HG02763 (cell line): Measurements from ENCODE around the gene CUEDC2.

ENCODE experiments used
- ATAC-seq: cut with Tn5 transposase; IDR thresholded peaks from one replicate; pipeline ENCODE4 v1.9.1; 2021; ENCODE audit warnings: mild to moderate bottlenecking, moderate library complexity; ENCODE audit not compliant: unreplicated experiment

Gene CUEDC2

DNA sequence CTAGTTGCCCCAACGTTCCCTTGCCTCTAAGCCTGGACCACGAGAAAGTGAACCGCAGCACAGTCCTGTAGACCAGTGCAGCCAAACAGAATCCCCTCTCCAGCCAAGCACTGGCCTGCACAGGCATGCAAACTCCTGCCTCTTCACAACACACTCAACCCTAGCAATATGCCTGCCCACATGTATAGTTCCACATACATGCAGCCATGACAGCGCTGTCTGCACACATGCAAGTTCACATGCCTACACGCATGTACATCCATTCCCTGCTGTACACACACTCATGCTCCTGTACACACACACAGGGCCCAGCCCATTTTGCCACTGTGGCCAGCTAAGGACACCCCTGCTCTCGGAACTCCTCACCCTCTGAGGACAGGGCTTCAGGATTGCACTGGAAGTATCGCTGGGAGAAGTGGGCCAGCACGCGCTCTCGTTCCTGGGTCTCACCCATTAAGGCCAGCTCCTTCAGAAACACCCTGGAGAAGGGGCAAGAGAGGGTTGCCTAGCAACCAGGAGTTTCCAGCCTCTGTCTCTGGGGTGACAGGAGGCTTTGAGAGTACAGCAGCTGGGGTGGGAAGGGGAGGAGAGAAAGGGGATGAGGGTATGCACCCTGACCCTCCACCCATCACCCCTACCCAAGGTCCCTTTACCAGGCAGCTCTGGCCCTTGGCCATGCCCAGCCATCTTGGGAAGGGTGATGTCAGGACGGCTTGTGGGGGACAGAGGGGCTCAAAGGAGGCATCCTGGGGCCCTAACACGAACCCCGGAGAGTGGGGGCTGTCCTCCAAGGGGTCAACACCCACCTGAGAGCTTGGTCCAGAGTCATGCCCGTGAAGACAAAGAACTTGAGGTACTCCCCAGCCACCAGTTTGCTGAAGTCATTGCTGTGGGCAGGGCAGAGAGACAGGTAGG, 20.8 kb downstream of the CUEDC2 start:
- ATAC-seq: no peak

- ATAC-seq: no peak
Observed at GRCh38 chr10:102410429-102411073, 21.8 kb downstream of the CUEDC2 start.

DNA sequence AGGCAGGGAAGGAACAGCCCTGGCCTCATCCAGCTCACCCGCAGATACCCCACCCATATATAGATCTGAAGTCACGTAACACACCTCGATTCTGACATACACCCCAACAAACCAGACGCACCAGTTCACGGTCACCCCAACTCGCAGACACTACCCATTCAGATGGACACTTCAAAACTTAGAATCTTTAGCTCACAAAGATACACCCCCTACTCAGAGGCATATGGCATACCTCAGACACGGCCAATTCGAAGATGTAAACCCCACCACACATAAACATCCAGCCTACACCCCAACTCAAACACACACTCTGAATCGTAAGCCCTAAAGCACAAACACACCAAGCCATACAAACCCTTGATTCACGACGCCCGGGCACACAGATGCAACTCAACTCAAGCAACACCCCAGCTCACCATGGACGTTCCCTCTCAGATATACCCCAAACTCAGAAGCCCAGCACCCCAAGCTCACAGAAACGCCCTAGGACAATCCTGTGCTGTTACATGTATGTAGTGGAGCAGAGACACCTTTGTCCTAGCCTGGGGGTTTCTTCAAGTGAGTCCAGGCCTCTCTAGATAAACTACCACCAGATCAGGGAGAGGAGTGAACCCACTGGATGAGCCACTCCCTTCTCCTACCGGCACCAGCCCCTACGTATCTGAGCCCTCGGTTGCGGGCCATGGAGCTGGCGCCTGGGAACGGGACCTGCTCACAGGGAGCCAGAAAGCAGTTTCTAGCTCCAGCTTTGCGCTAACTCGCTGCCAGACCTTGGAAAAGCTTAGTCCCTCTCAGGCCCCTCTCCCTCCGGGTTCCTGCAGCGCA, 22.6 kb downstream of the CUEDC2 start:
- ATAC-seq: no peak

DNA sequence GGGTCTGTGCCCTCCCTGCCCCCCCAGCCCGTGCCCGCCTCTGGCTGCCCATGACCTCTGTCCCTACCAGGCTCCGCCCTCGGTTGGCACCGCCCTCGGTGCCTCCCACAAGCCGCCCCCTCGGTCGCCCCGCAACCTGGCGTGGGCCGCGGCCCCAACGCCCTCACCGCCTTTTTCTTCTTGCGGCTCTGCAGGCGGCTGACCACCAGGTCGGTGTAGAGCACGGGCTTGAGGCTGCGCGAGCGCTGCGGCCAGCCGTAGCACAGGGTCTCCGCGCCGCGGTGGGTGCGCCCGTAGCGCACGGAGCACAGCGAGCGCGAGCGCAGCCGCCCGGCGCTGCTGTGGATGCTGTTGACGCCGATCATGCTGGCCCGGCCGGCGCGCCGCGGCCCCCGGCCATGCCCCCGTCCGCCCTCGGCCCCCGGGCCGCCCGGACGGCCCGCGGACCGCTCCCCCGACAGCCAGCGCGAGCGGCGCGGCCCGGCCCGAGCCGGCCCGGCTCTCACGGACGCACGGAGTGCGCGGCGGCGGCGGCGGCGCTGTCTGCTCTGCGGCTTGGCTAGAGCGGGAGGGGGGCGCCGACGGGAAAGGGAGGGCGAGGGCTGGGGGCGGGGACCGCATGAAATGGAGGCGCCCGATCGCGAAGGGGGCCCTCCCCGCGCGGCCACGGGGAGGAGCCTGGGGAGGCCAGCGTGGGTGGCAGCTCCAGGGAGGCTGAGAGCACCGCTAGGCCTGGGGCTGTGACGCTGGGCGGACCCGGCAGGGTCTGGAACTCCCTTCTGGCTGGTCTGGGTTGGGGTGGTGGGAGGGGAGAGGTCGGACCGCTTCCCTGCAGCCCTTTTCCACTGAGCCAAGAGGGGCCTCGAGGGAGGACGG, 23.4 kb downstream of the CUEDC2 start:
- ATAC-seq: no peak

DNA sequence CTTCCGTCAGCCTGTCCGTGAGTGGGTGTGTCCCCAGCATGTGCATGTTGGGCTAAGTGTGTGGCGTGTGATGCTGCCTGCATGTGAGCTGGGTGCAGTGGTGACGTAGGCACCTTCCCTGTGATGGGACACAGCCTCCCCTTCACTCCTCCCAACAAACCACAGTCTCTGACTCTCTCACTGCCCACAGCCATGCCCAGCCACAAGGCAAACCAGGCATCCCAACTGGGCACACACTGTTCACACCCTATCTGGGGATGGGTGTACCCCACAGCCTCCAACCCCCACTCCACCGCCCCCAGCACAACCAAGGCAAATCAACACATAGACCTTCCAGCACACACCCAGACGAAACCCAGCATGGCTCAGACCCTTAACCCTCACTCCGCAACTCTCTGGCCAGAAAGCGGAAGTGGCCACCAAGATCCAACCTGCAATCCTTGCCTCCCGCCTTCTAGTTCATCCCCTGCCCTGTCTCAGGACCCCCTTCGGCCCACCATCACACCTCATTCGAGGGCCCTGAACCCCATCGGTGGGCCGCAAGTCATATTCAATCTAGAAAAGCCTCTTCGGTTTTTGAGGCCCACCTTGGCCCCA, 24.1 kb downstream of the CUEDC2 start:
- ATAC-seq: no peak

DNA sequence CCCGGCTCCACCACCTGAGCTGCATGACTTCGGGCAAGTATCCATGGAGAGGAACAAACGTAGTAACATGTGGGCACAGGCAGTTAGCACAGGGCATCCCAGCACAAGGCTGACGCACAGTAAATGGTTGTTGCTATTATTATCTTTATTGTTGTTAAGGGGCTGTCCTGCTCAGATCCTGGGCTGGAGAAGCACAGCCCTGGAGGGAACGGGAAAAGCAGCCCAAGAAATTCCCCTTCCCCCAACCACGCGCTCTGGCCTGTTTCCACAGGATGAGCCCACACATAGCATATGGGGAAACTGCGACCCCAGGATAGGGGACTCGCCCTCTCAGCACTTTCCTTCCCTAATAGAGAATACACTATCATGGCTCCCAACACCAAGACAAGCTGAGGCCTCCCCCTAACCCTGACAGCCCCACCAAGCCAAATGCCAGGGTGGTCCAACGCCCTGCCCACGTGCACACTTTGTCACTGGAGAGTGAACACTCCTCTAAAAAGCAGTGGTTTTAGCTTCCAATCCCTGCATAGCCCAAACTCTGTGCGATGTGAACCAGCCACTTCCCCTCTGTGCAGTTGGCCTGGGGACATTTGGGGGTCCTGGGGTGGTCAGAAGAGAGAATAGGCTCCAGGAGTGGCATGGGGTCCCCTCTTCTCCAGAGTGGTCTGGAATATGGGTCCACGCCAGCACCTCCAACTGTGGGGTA, 24.8 kb downstream of the CUEDC2 start:
- no peak for ATAC-seq

DNA sequence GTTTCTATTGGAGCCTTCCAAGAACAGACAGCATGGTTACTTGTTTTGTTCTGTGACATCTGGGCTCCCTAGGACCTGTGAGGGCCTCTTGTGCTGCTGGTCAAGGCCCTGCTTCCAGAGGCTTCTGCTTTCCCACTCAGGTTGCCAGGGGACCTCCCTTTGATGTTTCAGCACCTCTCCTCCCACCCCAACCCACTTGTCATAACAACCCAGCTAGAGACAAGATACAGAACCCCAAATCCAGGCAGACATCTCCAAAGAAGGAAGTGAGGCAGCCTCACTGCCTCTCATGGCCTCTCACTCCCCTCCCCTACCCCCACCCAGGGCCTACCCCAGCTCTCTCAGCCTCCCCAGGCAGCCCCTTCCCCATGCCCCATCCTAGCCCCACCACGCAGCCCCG, 25.6 kb downstream of the CUEDC2 start:
- ATAC-seq: no peak

DNA sequence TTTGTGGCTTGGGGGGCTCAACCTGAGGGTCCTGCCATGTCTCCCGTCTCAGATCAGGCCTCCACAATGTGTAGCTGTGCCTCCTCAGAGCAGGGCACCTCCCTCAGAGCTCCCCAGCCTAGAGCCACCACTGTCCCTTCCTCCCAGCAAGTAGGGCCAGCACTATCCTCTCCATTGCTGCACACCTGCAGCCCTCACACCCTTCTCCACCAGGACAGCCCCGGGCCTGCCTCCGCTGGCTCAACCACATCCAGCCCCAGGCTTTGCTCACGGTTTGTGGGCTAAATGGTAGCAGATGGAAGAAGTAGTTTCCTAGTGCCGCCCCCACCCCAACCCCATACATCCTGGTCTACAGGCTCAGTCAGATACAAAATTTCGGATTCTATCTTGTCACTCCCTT, 26.7 kb downstream of the CUEDC2 start:
- ATAC-seq: no peak

GRCh38 chr10:102405108-102405571, 27.2 kb downstream of the CUEDC2 start:
- no peak for ATAC-seq

GRCh38 chr10:102404361-102405107, 27.8 kb downstream of the CUEDC2 start:
- ATAC-seq: no peak

GRCh38 chr10:102403115-102403514, 29.3 kb downstream of the CUEDC2 start:
- no peak for ATAC-seq

DNA sequence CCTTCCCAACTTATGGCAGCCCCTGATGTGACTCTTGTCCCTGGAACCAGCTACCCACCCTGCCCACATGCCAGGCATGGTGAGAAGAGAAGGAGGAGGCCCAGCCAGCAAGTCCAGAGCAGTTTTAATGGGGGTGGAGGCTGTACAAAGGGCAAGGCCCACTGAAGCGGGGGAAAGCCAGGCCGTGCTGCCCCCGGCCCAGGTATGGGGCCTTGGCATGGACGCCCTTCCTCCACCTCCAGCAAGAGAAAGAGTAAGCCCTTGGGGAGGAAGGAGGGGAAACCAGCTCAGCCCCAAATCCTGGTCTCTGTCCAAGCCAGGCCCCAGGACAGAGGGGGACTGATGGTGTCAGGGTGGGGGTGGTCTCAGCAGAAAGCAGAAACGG, 29.9 kb downstream of the CUEDC2 start:
- no peak for ATAC-seq

DNA sequence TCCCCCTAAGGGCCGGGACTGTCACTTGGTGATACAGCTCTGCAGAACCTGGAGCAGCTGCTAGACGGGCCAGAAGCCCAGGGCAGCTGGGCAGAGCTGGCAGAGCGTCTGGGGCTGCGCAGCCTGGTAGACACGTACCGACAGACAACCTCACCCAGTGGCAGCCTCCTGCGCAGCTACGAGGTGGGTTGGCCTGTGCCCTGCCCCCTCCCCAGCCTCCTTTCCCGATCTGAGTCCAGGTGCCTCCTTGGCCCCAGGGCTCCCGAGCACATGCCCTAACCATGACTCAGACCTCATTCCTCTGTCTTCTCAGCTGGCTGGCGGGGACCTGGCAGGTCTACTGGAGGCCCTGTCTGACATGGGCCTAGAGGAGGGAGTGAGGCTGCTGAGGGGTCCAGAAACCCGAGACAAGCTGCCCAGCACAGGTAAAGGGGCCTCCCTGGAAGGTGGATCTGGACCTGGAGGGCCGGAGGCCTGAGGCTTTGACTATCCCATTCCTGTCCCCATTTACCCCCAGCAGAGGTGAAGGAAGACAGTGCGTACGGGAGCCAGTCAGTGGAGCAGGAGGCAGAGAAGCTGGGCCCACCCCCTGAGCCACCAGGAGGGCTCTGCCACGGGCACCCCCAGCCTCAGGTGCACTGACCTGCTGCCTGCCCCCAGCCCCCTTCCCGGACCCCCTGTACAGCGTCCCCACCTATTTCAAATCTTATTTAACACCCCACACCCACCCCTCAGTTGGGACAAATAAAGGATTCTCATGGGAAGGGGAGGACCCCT, 30.5 kb downstream of the CUEDC2 start:
- ATAC-seq: no peak

GRCh38 chr10:102401342-102401654, 31.1 kb downstream of the CUEDC2 start:
- ATAC-seq: no peak

GRCh38 chr10:102400598-102401341, 31.6 kb downstream of the CUEDC2 start:
- no peak for ATAC-seq

DNA sequence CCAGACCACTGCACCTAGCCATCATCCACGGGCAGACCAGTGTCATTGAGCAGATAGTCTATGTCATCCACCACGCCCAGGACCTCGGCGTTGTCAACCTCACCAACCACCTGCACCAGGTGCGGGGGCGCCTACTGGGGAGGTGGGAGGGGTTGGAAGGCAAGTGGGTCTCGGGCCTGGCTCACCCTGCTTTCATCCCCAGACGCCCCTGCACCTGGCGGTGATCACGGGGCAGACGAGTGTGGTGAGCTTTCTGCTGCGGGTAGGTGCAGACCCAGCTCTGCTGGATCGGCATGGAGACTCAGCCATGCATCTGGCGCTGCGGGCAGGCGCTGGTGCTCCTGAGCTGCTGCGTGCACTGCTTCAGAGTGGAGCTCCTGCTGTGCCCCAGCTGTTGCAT, 32.3 kb downstream of the CUEDC2 start:
- ATAC-seq: no peak

GRCh38 chr10:102399217-102400021, 33.0 kb downstream of the CUEDC2 start:
- peak; percentile 42 for ATAC-seq
